T-helper 1 cell treated with Interleukin-12 subunit alpha and Interleukin-12 subunit beta and Interleukin-4 antibody, amounts not matched to agents 30 ng/mL and 1 ng/mL, for 36 hours (primary cell): ENCODE data around the gene FRAT2. TPM values are rescaled to one million over a fixed set of nuclear protein-coding genes. Genes with fewer than 3 reads are reported as not detected.
"Not testable (repeated sequence)": the region's sequence is repeated elsewhere in the genome, so short reads cannot be mapped to it uniquely, and the experiment has no call there.

Experiments
- intact Hi-C: fragments of 100-400 bp; cut with micrococcal nuclease; formaldehyde crosslinking; loops from one replicate; pipeline ENCODE4 v1.15.1; 2024
- total RNA-seq: library from RNA; stranded (reverse); gene quantifications from 2 replicates; pipeline ENCODE4 v1.2.3, GENCODE V29; 2022

FRAT2 gene
- total RNA-seq, 1 donor from 2014 or later, result 8.8 TPM

- intact Hi-C loops, result no loop called here
These were observed 22.4 kb upstream of the FRAT2 start for GRCh38 chr10:97356918-97357317.

DNA sequence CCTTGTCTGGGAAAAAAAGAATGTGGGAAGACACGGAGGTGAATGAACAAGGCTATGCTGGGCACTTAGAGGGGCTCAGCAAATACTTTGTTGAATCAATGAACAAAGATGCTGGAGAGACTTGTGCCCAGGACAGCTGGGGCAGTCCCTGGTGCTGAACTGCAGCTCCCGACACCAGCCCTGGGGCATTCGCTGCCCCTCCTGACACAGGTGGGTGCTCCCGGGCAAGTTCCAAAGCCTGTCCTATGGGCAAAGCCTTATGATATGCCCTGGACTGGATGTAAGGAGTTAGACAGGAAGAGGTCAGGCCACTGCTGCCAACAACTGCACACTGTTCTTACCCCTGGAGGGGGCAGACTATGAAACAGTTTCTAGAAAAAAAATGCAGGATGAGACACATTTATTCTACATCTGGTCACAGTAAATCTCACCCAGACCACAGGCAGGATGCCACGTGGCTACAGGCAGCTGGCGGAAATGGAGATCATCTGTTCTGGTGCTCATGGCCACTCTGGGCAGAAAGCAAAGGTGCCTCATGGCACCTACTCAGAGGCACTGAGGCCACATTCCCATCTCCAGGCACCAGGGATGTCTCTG is 21.9 kb upstream of the FRAT2 start:
- intact Hi-C loops, result no loop called here

DNA sequence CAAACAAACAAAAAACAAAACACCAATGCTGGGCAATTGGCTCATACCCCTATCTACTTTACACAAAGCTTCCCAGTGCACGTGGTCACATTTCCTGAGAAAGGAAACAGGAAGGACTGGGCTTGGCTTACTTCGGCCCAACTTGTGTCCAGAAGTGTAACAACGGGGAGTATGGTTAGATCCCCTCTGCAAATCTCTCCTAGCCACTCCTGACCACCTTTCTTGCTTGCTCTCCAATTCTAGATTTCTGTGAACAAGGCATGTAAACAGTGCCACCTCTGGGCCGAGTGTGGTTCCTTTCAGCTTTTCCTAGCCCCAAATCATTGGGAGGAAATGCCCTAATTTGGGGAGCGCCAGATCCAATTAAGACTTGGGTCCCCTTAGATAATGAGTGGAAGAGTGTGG is 21.0 kb upstream of the FRAT2 start:
- intact Hi-C loops, result loop anchor here (2.0 kb wide), 2 partner anchors 35 to 77 kb away; no protein-coding TSS in a partner anchor

GRCh38 chr10:97353945-97354344 is 19.4 kb upstream of the FRAT2 start:
- intact Hi-C loops, result loop anchor here (2.0 kb wide), 2 partner anchors 33 to 75 kb away; no protein-coding TSS in a partner anchor

- intact Hi-C loops, result no loop called here
These were observed 15.4 kb upstream of the FRAT2 start for GRCh38 chr10:97349752-97350513.

GRCh38 chr10:97347317-97347716 is 12.8 kb upstream of the FRAT2 start:
- intact Hi-C loops, result no loop called here

DNA sequence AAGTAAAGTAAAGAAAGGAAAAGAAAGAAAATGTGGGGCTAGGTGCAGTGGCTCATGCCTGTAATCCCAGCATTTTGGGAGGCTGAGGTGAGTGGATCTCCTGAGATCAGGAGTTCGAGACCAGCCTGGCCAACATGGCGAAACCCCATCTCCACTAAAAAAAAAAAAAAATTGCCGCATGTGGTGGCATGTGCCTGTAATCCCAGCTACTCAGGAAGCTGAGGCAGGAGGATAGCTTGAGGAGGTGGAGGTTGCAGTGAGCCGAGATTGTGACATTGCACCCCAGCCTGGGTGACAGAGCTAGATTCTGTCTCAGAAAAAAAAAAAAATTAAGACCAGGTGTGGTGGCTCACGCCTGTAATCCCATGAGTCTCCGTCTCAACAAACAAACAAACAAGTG is 9.1 kb upstream of the FRAT2 start:
- intact Hi-C loops, result not testable (repeated sequence)

- intact Hi-C loops, result no loop called here
These were observed 6.9 kb upstream of the FRAT2 start for GRCh38 chr10:97341416-97341815.

GRCh38 chr10:97338041-97338440 is 3.5 kb upstream of the FRAT2 start:
- intact Hi-C loops, result no loop called here

GRCh38 chr10:97336942-97337831 is 2.7 kb upstream of the FRAT2 start:
- intact Hi-C loops, result loop anchor here (1.0 kb wide), 1 partner anchor 60 kb away; no protein-coding TSS in a partner anchor

DNA sequence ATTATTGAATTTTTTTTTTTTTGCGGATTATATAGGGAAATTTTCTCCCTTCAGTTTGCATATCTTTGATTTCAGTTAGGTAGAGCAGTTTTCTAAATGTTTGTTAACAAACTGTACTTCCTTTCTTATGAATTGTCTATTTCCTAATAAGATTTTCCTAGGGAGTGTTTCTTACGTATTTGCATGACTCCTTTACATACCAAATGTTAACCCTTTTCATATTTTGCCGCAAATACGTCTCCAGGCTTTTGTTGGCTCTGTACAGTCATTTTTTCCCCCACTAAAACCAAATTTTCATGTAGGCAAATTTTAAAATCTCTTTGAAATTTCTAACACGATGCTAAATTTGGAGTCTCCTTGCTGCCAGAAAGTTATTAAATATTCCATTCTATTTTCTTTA is 1.9 kb upstream of the FRAT2 start:
- intact Hi-C loops, result no loop called here

- intact Hi-C loops, result no loop called here
These were observed 1.5 kb upstream of the FRAT2 start for GRCh38 chr10:97336006-97336405.

GRCh38 chr10:97335188-97335619 is 675 bp upstream of the FRAT2 start:
- intact Hi-C loops, result loop anchor here (1.0 to 2.0 kb wide), 2 partner anchors 402 to 799 kb away; partner anchors contain the start of genes R3HCC1L and ZFYVE27

DNA sequence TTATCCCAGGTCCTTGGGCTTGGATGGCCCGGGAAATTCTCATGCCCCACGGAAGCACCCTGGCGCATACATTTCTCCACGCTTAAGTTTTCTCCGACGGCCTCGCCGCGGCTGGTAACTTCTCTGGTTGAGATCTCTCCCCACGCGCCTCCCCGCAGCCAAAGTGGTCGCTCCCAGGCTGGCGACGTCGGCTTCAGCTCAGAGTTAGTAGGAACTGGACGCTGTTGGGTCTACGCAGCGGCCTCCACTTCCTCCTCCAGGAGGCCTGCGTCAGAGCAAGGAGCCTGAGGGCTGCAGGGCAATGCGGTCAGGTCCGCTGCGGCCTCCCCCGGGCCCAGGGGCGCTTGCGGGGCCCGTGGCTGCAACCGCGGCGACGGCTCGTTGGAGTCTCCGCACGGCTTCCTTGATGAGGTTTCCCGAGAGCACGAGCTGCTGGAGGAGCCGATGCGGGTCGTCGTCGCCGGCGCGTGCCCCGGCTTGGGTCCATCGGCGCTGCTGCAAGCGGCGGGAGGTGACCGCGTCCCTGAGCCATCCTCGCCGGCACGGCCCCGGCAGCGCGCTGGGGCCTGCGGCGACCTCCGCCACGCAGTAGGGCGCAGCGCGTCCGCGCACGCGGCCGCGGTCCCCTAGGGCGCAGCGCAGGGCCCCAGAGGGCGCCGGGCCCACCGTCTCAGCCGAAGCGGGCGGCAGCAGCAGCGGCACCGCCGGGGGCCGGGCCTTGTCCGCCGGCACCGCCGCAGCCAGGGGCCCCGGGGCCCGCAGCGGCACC is 744 bp downstream of the FRAT2 start:
- intact Hi-C loops, result loop anchor here (1.0 to 5.0 kb wide), 9 partner anchors 13 to 501 kb away; partner anchors contain the start of genes ARHGAP19, EXOSC1, LCOR and MMS19

DNA sequence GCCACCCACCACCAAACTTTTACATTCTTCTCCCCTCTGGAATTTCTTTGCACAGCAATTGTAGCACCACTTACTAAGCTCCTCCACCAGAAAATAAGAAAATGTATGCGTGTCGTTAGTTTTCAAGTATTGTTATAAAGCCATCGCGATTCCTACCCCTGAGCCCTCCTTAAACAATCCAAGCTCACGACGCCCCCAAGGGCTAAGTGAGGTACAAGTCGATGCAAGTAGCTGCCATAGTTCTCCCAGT is 1.3 kb downstream of the FRAT2 start:
- intact Hi-C loops, result loop anchor here (1.0 to 5.0 kb wide), 3 partner anchors 13 to 501 kb away; partner anchors contain the start of genes EXOSC1, LCOR and ZDHHC16

DNA sequence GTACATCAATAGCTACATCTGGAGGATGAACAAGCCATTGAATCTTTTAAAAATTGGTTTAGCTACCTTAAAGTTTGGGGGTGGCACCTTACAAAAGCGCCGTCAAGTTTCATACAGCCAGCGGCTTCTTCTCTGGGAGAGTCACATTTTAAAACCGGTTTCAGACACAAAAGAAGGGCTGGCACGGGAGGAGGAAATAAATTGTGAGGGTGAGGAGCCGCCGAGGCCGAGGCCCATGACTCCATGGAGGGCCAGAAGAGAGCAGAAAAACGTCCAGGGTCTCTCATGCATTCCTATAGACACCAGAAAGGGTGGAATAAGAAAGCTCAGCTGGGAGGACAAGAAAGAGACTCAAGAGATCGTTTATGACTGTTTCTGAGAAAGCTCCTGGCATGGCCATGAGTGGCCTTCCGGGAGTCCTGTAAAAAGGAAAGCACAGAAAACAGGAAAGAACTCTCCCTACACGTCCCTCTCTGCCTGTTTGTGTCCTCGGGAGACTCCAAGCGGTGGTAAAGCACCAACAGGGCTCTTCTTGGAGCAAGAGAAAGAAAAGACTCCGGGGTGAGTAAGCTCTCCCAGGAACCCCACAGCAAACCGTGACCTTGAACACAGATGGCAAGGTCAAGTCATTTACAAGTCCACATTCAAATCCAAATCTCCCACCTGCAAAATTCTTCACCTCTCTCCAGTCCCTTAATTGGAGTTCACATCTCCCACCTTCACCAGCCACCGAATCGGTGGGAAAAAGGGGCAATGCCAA is 1.8 kb downstream of the FRAT2 start:
- intact Hi-C loops, result loop anchor here (1.0 to 5.0 kb wide), 3 partner anchors 12 to 500 kb away; partner anchors contain the start of genes EXOSC1, LCOR and ZDHHC16

DNA sequence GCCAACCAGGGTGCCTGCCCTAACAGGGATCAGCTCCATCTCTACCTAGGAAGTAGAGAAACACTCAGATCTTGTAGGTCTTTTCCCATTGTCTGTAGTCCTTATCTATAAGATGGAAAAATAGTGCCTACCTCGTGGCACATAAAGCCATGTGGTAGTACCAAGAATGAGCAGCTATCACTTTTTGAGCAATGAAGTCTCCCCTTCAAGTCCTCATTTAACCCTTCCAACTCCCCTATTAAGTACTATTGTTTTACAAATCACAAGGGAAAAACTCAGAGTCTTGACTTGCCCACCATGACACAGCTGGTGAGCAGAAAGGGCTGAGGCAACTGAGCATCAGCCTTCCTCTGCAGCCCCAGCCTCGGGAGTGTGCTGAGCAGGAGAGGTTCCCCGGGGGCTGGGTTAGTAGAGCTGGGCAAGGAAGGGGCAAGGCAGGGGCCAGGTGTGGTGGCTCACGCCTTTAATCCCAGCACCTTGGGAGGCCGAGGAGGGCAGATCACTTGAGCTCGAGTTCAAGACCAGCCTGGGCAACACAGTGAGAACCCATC is 3.3 kb downstream of the FRAT2 start:
- intact Hi-C loops, result loop anchor here (5.0 kb wide), 2 partner anchors 116 to 499 kb away; partner anchors contain the start of genes EXOSC1, LCOR and ZDHHC16

DNA sequence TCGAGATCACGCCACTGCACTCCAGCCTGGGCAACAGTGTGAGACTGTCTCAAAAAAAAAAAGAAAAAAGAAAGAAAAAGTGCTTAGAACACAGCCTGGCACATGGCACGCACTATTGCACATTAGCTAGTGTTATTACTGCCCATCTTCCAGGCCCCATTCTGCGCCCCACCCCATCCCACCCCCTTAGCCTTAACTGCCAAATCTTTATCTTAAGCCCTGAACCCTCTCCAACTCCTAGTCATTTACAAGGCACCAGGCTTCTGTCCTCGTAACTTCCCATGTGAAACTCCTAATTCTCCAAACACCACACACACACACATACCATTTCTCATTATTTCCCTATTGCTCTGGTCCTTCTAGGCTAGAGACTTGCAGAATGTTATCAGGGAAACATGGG is 4.8 kb downstream of the FRAT2 start:
- intact Hi-C loops, result loop anchor here (5.0 kb wide), 2 partner anchors 118 to 497 kb away; partner anchors contain the start of genes EXOSC1, LCOR and ZDHHC16

GRCh38 chr10:97328646-97329453 is 5.7 kb downstream of the FRAT2 start:
- intact Hi-C loops, result no loop called here
